ENCODE data around the gene OTOP3. TPM values are rescaled to one million over a fixed set of nuclear protein-coding genes. Genes with fewer than 3 reads are reported as not detected.

The OTOP3 gene
- polyA plus RNA-seq, 1 donor (not counting 4 experiments of a cell fraction or from before 2014, with no cell fraction given): 0.03 TPM

- H3K27ac ChIP-seq (ENCODE audit: control insufficient read depth, insufficient read depth, low read length): no peak overlapping the region
- no peaks in the 10 kb centered on the region for H3K9me1 ChIP-seq (ENCODE audit: control insufficient read depth, extremely low read depth, insufficient read depth, low read length)
- dilution Hi-C loops (cut with MboI; ENCODE audit: extremely low pct_ligation_motif_present, low sequenced_read_pairs): no loop called here
- no peak overlapping the region for H3K4me2 ChIP-seq (ENCODE audit: control insufficient read depth, extremely low read depth, insufficient read depth, low read depth, low read length)
- TF ChIP-seq CTCF (optimal IDR thresholded peaks at IDR 0.05 in 1 of 3, IDR thresholded peaks at IDR 0.05 in 1 of 3, conservative IDR thresholded peaks at IDR 0.05 in 1 of 3; ENCODE audit: extremely low read depth in 1 of 3, insufficient read depth in 2 of 3, low read length in 3 of 3): no peak
- TF ChIP-seq EZH2 (IDR thresholded peaks at IDR 0.05; ENCODE audit: low read length): no peak
- peaks cover 36% of the 10 kb centered on the region for H3K27me3 ChIP-seq (ENCODE audit: control insufficient read depth, extremely low read depth, insufficient read depth, low read length)
- H3K9me3 ChIP-seq (ENCODE audit: control insufficient read depth, low read depth, low read length): no peaks in the 10 kb centered on the region
- no peaks in the 10 kb centered on the region for H3K36me3 ChIP-seq (ENCODE audit: control insufficient read depth in 2 of 2, extremely low read depth in 1 of 2, insufficient read depth in 2 of 2, low read length in 2 of 2)
- H3K9ac ChIP-seq (ENCODE audit: control insufficient read depth, extremely low read depth, insufficient read depth, low read length): no peak overlapping the region
- no peak overlapping the region for H2AFZ ChIP-seq (ENCODE audit: control insufficient read depth, low read length)
- H3K4me1 ChIP-seq (ENCODE audit: control insufficient read depth, extremely low read depth, insufficient read depth, low read length): peaks cover 10% of the 10 kb centered on the region
- no peak for DNase-seq (ENCODE audit: low read depth, low spot score)
- no peaks in the 10 kb centered on the region for H4K20me1 ChIP-seq (ENCODE audit: control insufficient read depth, extremely low read depth, insufficient read depth, low read length)
- no peak for FAIRE-seq
- no peak overlapping the region for H3K4me3 ChIP-seq (ENCODE audit: control insufficient read depth in 2 of 3, extremely low read depth in 1 of 3, insufficient read depth in 2 of 3, low read depth in 1 of 3, low read length in 3 of 3)
- H3K79me2 ChIP-seq (ENCODE audit: control insufficient read depth, insufficient read depth, low read length): no peaks in the 10 kb centered on the region
Observed at GRCh38 chr17:74970395-74970794, 34.7 kb downstream of the OTOP3 start.

GRCh38 chr17:74971069-74971841 lies 35.6 kb downstream of the OTOP3 start:
- peaks cover 36% of the 10 kb centered on the region for H3K27me3 ChIP-seq (ENCODE audit: control insufficient read depth, extremely low read depth, insufficient read depth, low read length)
- H2AFZ ChIP-seq (ENCODE audit: control insufficient read depth, low read length): no peak overlapping the region
- no peaks in the 10 kb centered on the region for H3K9me1 ChIP-seq (ENCODE audit: control insufficient read depth, extremely low read depth, insufficient read depth, low read length)
- no peaks in the 10 kb centered on the region for H4K20me1 ChIP-seq (ENCODE audit: control insufficient read depth, extremely low read depth, insufficient read depth, low read length)
- H3K79me2 ChIP-seq (ENCODE audit: control insufficient read depth, insufficient read depth, low read length): no peaks in the 10 kb centered on the region
- DNase-seq (ENCODE audit: low read depth, low spot score) (no peak), FAIRE-seq (no peak)
- no peak overlapping the region for H3K4me2 ChIP-seq (ENCODE audit: control insufficient read depth, extremely low read depth, insufficient read depth, low read depth, low read length)
- no peak overlapping the region for H3K9ac ChIP-seq (ENCODE audit: control insufficient read depth, extremely low read depth, insufficient read depth, low read length)
- TF ChIP-seq EZH2 (IDR thresholded peaks at IDR 0.05; ENCODE audit: low read length) (no peak), CTCF (optimal IDR thresholded peaks at IDR 0.05 in 1 of 3, IDR thresholded peaks at IDR 0.05 in 1 of 3, conservative IDR thresholded peaks at IDR 0.05 in 1 of 3; ENCODE audit: extremely low read depth in 1 of 3, insufficient read depth in 2 of 3, low read length in 3 of 3) (no peak)
- no peaks in the 10 kb centered on the region for H3K36me3 ChIP-seq (ENCODE audit: control insufficient read depth in 2 of 2, extremely low read depth in 1 of 2, insufficient read depth in 2 of 2, low read length in 2 of 2)
- H3K4me3 ChIP-seq (ENCODE audit: control insufficient read depth in 2 of 3, extremely low read depth in 1 of 3, insufficient read depth in 2 of 3, low read depth in 1 of 3, low read length in 3 of 3): no peak overlapping the region
- no peaks in the 10 kb centered on the region for H3K9me3 ChIP-seq (ENCODE audit: control insufficient read depth, low read depth, low read length)
- dilution Hi-C loops (cut with MboI; ENCODE audit: extremely low pct_ligation_motif_present, low sequenced_read_pairs): no loop called here
- H3K4me1 ChIP-seq (ENCODE audit: control insufficient read depth, extremely low read depth, insufficient read depth, low read length): peaks cover 10% of the 10 kb centered on the region
- no peak overlapping the region for H3K27ac ChIP-seq (ENCODE audit: control insufficient read depth, insufficient read depth, low read length)
